Body of pancreas (tissue), 4 donors: Measurements from ENCODE around the gene SPPL2C. TPM values are rescaled to one million over a fixed set of nuclear protein-coding genes. Genes with fewer than 3 reads are reported as not detected.

Experiments
- ATAC-seq: fragments of 150-250 bp; one replicate; pipeline ENCODE4 v1.9.1; 2016
- DNase-seq, 4 donors: peaks; one replicate each; pipeline ENCODE4 v3.0.0-alpha.2; 2019
- H3K27ac ChIP-seq, 4 donors: fragments of 200-600 bp; sonication (generic); 1 replicate in 3 of 4; 2 replicates in 1 of 4; pipeline versions ENCODE4 v1.5.1 to v1.6.1; 2016 to 2019; ENCODE audit warnings: mild to moderate bottlenecking in 1 of 4, mixed read lengths in 1 of 4, moderate library complexity in 1 of 4
- H3K27me3 ChIP-seq, 2 donors: fragments of 200-600 bp; sonication (generic); one replicate each; pipeline ENCODE4 v1.6.0; 2016; ENCODE audit warnings: mild to moderate bottlenecking in 1 of 2
- H3K36me3 ChIP-seq, 2 donors: fragments of 200-600 bp; sonication (generic); replicated peaks in 1 of 2; 2 replicates each; pipeline ENCODE4 v1.5.1; 2016; ENCODE audit warnings: low read depth in 2 of 2; ENCODE audit not compliant: insufficient read depth in 1 of 2
- H3K4me1 ChIP-seq: fragments of 200-600 bp; sonication (generic); one replicate; pipeline ENCODE4 v1.6.0; 2016
- H3K4me3 ChIP-seq, 2 donors: fragments of 200-600 bp; sonication (generic); 1 replicate in 1 of 2; 2 replicates in 1 of 2; pipeline ENCODE4 v1.5.1; 2016 to 2019
- H3K9me3 ChIP-seq, 3 donors: fragments of 200-600 bp; sonication (generic); 1 replicate in 2 of 3; 2 replicates in 1 of 3; pipeline ENCODE4 v1.5.1; 2016
- CTCF ChIP-seq, 7 experiments: fragments of 450-650 bp in 4 of 7; fragments of 200-600 bp in 3 of 7; sonication (generic) in 3 of 7; IDR thresholded peaks; one replicate each; pipeline ENCODE4 v1.5.1; 2016 to 2019; ENCODE audit warnings: antibody characterized with exemption in 7 of 7
- POLR2A ChIP-seq, 3 donors: fragments of 450-650 bp; IDR thresholded peaks; one replicate each; pipeline ENCODE4 v1.6.1; 2016; ENCODE audit warnings: antibody characterized with exemption in 3 of 3, mild to moderate bottlenecking in 2 of 3
- WGBS, 2 donors: methylation state at CpG; one replicate each; pipeline ENCODE4 v1.1.5; 2017; 5-methylcytosine and 5-hydroxymethylcytosine counted together
- intact Hi-C: fragments of 100-400 bp; cut with DNase I; formaldehyde crosslinking; loops from one replicate; pipeline ENCODE4 v1.15.1; 2023
- total RNA-seq, 2 donors: library from RNA; depleted of rRNA; stranded (reverse); fragments of >200 nt; gene quantifications; one replicate each; pipeline ENCODE4 v1.1.0, GENCODE V29; 2016

Gene SPPL2C
- total RNA-seq, 2 donors from 2014 or later = not detected

DNA sequence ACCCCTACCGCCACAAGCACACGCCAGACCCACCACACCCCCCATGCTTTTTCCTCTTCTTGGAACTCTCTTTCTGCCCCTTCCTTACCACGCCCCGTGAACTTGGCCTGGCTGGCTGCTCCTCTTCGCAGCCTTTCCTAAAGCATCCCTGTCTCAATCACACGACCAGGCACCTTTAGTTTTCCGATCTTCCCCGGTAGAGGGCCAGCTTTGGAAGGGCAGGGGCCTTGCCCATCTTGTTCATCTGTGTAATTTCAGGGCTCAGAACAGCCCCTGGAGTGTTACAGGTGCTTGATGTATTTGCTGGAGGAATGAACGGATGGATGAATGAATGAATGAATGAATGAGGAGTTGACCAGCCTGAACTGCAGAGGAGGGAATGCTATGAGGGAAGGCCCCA is 3.7 kb downstream of the SPPL2C start:
- Histone ChIP-seq H3K4me3 (no peak overlapping the region), H3K36me3 (no peaks in the 10 kb centered on the region), H3K9me3 (no peaks in the 10 kb centered on the region), H3K4me1 (no peaks in the 10 kb centered on the region), H3K27me3 (no peaks in the 10 kb centered on the region), H3K27ac (no peak overlapping the region)
- TF ChIP-seq CTCF (IDR thresholded peaks at IDR 0.05) = no peak
- TF ChIP-seq POLR2A (IDR thresholded peaks at IDR 0.05) = no peak
- intact Hi-C loops = no loop called here
- no peak for ATAC-seq
- DNase-seq = no peak
- 86 to 89% methylated on average over 9 of the region's 9 CpGs for WGBS, 2 donors

DNA sequence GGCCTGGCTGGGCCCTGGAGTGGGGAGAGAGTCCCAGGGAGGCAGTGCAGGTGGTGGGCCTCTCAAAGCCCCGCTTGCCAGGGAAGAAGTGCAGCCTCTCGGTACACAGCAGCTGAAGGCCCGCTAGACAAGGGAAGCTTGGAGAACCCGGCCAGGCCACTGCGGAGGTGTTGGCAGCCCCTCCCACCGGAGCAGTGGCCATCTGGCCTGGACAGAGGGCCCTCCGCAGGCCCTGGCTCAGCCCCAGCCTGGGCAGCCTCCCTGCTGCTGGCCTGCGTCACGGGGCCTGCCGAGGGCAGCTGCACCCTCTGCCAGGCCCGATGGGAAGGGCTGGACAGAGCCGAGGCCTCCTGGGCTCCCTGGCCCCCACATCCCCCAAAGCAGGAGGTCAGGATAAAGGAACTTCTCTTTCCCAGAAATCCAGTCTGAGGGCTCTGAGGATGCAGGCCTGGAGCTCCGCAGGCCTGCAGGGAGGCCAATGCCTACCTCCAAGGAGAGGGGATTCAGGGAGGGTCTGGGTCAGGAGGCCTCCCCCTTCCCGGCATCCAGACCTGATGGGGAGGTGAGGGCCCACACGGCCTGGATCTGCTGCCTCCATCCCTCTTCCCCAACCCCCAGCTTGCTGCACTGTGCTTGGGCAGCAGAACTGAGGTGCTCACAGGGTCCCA is 4.3 kb downstream of the SPPL2C start:
- Histone ChIP-seq H3K4me1 (no peaks in the 10 kb centered on the region), H3K27ac (no peak overlapping the region), H3K9me3 (no peaks in the 10 kb centered on the region), H3K4me3 (no peak overlapping the region), H3K27me3 (no peaks in the 10 kb centered on the region), H3K36me3 (no peaks in the 10 kb centered on the region)
- no peak for DNase-seq
- 70 to 75% methylated on average over 3 to 15 of the region's 15 CpGs for WGBS, 2 donors
- intact Hi-C loops = no loop called here
- no peak for ATAC-seq
- TF ChIP-seq POLR2A (IDR thresholded peaks at IDR 0.05) = no peak
- no peak for TF ChIP-seq CTCF (IDR thresholded peaks at IDR 0.05)

GRCh38 chr17:45849536-45849990 is 4.9 kb downstream of the SPPL2C start:
- DNase-seq = no peak

GRCh38 chr17:45850011-45850410 is 5.3 kb downstream of the SPPL2C start:
- WGBS, 2 donors = 80 to 81% methylated on average over 1 to 4 of the region's 4 CpGs
- Histone ChIP-seq H3K4me1 (no peaks in the 10 kb centered on the region), H3K36me3 (no peaks in the 10 kb centered on the region), H3K9me3 (no peaks in the 10 kb centered on the region), H3K27me3 (no peaks in the 10 kb centered on the region), H3K27ac (no peak overlapping the region), H3K4me3 (no peak overlapping the region)
- intact Hi-C loops = no loop called here
- no peak for ATAC-seq
- DNase-seq = no peak
- no peak for TF ChIP-seq CTCF (IDR thresholded peaks at IDR 0.05)
- TF ChIP-seq POLR2A (IDR thresholded peaks at IDR 0.05) = no peak

More at GRCh38 chr17:45849536-45849990, 4.9 kb downstream of the SPPL2C start:
- H3K27ac ChIP-seq = no peak overlapping the region
- 72 to 76% methylated on average over 5 to 7 of the region's 7 CpGs for WGBS, 2 donors
- intact Hi-C loops = no loop called here
- H3K4me3 ChIP-seq = no peak overlapping the region
- no peak for ATAC-seq
- no peaks in the 10 kb centered on the region for H3K36me3 ChIP-seq
- H3K4me1 ChIP-seq = no peaks in the 10 kb centered on the region
- no peaks in the 10 kb centered on the region for H3K27me3 ChIP-seq
- no peak for TF ChIP-seq CTCF (IDR thresholded peaks at IDR 0.05)
- H3K9me3 ChIP-seq = no peaks in the 10 kb centered on the region

- DNase-seq (no peak), ATAC-seq (no peak)
- no peaks in the 10 kb centered on the region for H3K36me3 ChIP-seq
- TF ChIP-seq CTCF (IDR thresholded peaks at IDR 0.05) (no peak), POLR2A (IDR thresholded peaks at IDR 0.05) (no peak)
- 89% methylated on average over 5 of the region's 5 CpGs for WGBS, 2 donors
- H3K27ac ChIP-seq = no peak overlapping the region
- no peaks in the 10 kb centered on the region for H3K27me3 ChIP-seq
- H3K9me3 ChIP-seq = no peaks in the 10 kb centered on the region
- H3K4me1 ChIP-seq = no peaks in the 10 kb centered on the region
- intact Hi-C loops = no loop called here
- no peak overlapping the region for H3K4me3 ChIP-seq
These were observed 5.8 kb downstream of the SPPL2C start for GRCh38 chr17:45850468-45850867.
